SHP77 (cell line): Measurements from ENCODE around the gene SFMBT2.
A peak's percentile ranks its signal among the peaks of the same experiment; 100 is the strongest.
"Not testable (repeated sequence)": the region's sequence is repeated elsewhere in the genome, so short reads cannot be mapped to it uniquely, and the experiment has no call there.

Source experiments
- DNase-seq, 2 experiments: peaks; one replicate each; lab custom pipeline; 2025; lab: John Stamatoyannopoulos, UW

SFMBT2 gene

GRCh38 chr10:7184660-7185366 is 226.0 kb downstream of the SFMBT2 start:
- DNase-seq, result no peak

GRCh38 chr10:7184116-7184515 is 226.7 kb downstream of the SFMBT2 start:
- not testable (repeated sequence) for DNase-seq

- not testable (repeated sequence) for DNase-seq
Measured at GRCh38 chr10:7182327-7182726, 228.5 kb downstream of the SFMBT2 start.

GRCh38 chr10:7181420-7181819 is 229.4 kb downstream of the SFMBT2 start:
- no peak for DNase-seq

- no peak for DNase-seq
Measured at GRCh38 chr10:7179536-7179935, 231.3 kb downstream of the SFMBT2 start.

GRCh38 chr10:7173948-7174347 is 236.9 kb downstream of the SFMBT2 start:
- DNase-seq, result no peak

- no peak for DNase-seq
Measured at GRCh38 chr10:7171825-7172224, 239.0 kb downstream of the SFMBT2 start.

GRCh38 chr10:7170626-7171322 is 240.1 kb downstream of the SFMBT2 start:
- DNase-seq, result no peak

GRCh38 chr10:7168414-7168813 is 242.4 kb downstream of the SFMBT2 start:
- DNase-seq, result no peak

- DNase-seq, result peak; percentile 41 to 45
Measured at GRCh38 chr10:7165500-7166177, 245.2 kb downstream of the SFMBT2 start.

- DNase-seq, result no peak
Measured at GRCh38 chr10:7164955-7165354, 245.9 kb downstream of the SFMBT2 start.

- no peak for DNase-seq
Measured at GRCh38 chr10:7162331-7162730, 248.5 kb downstream of the SFMBT2 start.

GRCh38 chr10:7161484-7162250 is 249.2 kb downstream of the SFMBT2 start:
- DNase-seq, result no peak

- DNase-seq, result no peak
Measured at GRCh38 chr10:7159928-7160327, 250.9 kb downstream of the SFMBT2 start.

GRCh38 chr10:7159517-7159916 is 251.3 kb downstream of the SFMBT2 start:
- no peak for DNase-seq

GRCh38 chr10:7157091-7157490 is 253.7 kb downstream of the SFMBT2 start:
- no peak for DNase-seq

- DNase-seq, result no peak
Measured at GRCh38 chr10:7153750-7154149, 257.1 kb downstream of the SFMBT2 start.

GRCh38 chr10:7152982-7153381 is 257.9 kb downstream of the SFMBT2 start:
- DNase-seq, result no peak

GRCh38 chr10:7152341-7152740 is 258.5 kb downstream of the SFMBT2 start:
- DNase-seq, result no peak

GRCh38 chr10:7151538-7151937 is 259.3 kb downstream of the SFMBT2 start:
- DNase-seq, result no peak

- DNase-seq, result no peak
Measured at GRCh38 chr10:7150349-7150748, 260.5 kb downstream of the SFMBT2 start.

GRCh38 chr10:7146189-7146588 is 264.6 kb downstream of the SFMBT2 start:
- no peak for DNase-seq
